SK-N-SH (cell line): ENCODE measurements around the gene WDR90.

Source experiments
- CTCF ChIP-seq: fragments of 200-600 bp; sonication (generic); IDR thresholded peaks from 2 replicates; pipeline ENCODE4 v1.6.1; 2017; ENCODE audit warnings: antibody characterized with exemption, mild to moderate bottlenecking, moderate library complexity
- EP300 ChIP-seq, 2 experiments: IDR thresholded peaks; 2 replicates each; pipeline versions ENCODE4 v1.4.0 to v1.6.1; 2012; ENCODE audit warnings: borderline replicate concordance in 1 of 2, low read depth in 1 of 2, low read length in 1 of 2
- GABPA ChIP-seq: IDR thresholded peaks from 2 replicates; pipeline ENCODE4 v1.4.0; 2012; ENCODE audit warnings: low read depth, mild to moderate bottlenecking
- MAX ChIP-seq: IDR thresholded peaks from 2 replicates; pipeline ENCODE4 v1.4.0; 2012; ENCODE audit warnings: low read depth
- NFIC ChIP-seq: IDR thresholded peaks from 2 replicates; pipeline ENCODE4 v1.4.0; 2012; ENCODE audit warnings: borderline replicate concordance
- RAD21 ChIP-seq: IDR thresholded peaks from 2 replicates; pipeline ENCODE4 v1.6.1; 2012; ENCODE audit warnings: mild to moderate bottlenecking, low read length
- REST ChIP-seq: IDR thresholded peaks from 2 replicates; pipeline ENCODE4 v1.6.1; 2012; ENCODE audit warnings: mild to moderate bottlenecking, low read depth, low read length, moderate library complexity
- USF2 ChIP-seq: fragments of 150-350 bp; IDR thresholded peaks from 2 replicates; pipeline ENCODE4 v1.6.1; 2017; ENCODE audit warnings: antibody characterized with exemption, low read length, low read depth, borderline replicate concordance
- YY1 ChIP-seq: IDR thresholded peaks from 2 replicates; pipeline ENCODE4 v1.4.0; 2012; ENCODE audit warnings: low read depth, mild to moderate bottlenecking
- ZBTB33 ChIP-seq: IDR thresholded peaks from 2 replicates; pipeline ENCODE4 v1.4.0; 2012; ENCODE audit warnings: low read depth, borderline replicate concordance

GRCh38 chr16:626787-627453, 22.2 kb upstream of the WDR90 start:
- no peak for TF ChIP-seq EP300 (IDR thresholded peaks at IDR 0.05; ENCODE audit: borderline replicate concordance in 1 of 2, low read depth in 1 of 2, low read length in 1 of 2)
- no peak for TF ChIP-seq CTCF
- TF ChIP-seq USF2, result no peak
- TF ChIP-seq MAX, result peak; percentile 86
- no peak for TF ChIP-seq REST
- no peak for TF ChIP-seq YY1
- TF ChIP-seq GABPA, result no peak
- no peak for TF ChIP-seq RAD21
- TF ChIP-seq NFIC, result peak; percentile 85
- TF ChIP-seq ZBTB33, result no peak
